22Rv1 (cell line): ENCODE measurements around the gene CCDC116.

Experiments
- CTCF ChIP-seq: fragments of 450-650 bp; IDR thresholded peaks from 2 replicates; pipeline ENCODE4 v1.5.1; 2017; ENCODE audit warnings: mild to moderate bottlenecking
- ZFX ChIP-seq: fragments of 450-650 bp; IDR thresholded peaks from 2 replicates; pipeline ENCODE4 v1.6.1; 2017; ENCODE audit warnings: antibody characterized with exemption, borderline replicate concordance

- TF ChIP-seq CTCF (no peak), ZFX (no peak)
These were observed 6.4 kb upstream of the CCDC116 start for GRCh38 chr22:21626073-21626734.
